ENCODE measurements around the gene MTARC1.

DNA sequence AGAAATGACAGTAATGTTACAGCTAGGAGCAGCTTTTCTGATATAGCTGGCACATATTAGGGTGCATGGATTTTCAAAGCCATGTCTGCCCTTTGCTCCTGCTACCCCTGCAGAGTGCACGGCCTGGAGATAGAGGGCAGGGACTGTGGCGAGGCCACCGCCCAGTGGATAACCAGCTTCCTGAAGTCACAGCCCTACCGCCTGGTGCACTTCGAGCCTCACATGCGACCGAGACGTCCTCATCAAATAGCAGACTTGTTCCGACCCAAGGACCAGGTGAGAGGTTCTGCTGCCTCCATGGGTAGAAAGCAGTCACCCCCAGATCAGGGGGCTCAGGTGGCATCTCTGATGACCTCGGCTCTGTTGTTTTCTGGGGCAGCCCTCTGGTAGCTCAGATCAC is 9.8 kb downstream of the MTARC1 start:
- no peak for TF ChIP-seq YY1 (IDR thresholded peaks at IDR 0.05; ENCODE audit: insufficient read depth, insufficient read length)
- TF ChIP-seq SUZ12 (IDR thresholded peaks at IDR 0.05; ENCODE audit: extremely low read depth, insufficient read depth, insufficient read length) = no peak

All from NT2/D1 (cell line).